Skin of body (tissue), 2 donors: ENCODE measurements around the gene FFAR1. TPM values are rescaled to one million over a fixed set of nuclear protein-coding genes. Genes with fewer than 3 reads are reported as not detected.
"Not testable (repeated sequence)": the region's sequence is repeated elsewhere in the genome, so short reads cannot be mapped to it uniquely, and the experiment has no call there.

ENCODE experiments used
- DNase-seq: peaks from one replicate; lab custom pipeline; 2025; lab: John Stamatoyannopoulos, UW
- total RNA-seq: library from RNA; depleted of rRNA; stranded (reverse); fragments of >200 nt; gene quantifications from one replicate; pipeline ENCODE4 v1.2.3, GENCODE V29; 2014

Gene FFAR1
- total RNA-seq, 1 donor from 2014 or later: not detected

- not testable (repeated sequence) for DNase-seq
These were observed 11.7 kb downstream of the FFAR1 start for GRCh38 chr19:35359395-35359794.

DNA sequence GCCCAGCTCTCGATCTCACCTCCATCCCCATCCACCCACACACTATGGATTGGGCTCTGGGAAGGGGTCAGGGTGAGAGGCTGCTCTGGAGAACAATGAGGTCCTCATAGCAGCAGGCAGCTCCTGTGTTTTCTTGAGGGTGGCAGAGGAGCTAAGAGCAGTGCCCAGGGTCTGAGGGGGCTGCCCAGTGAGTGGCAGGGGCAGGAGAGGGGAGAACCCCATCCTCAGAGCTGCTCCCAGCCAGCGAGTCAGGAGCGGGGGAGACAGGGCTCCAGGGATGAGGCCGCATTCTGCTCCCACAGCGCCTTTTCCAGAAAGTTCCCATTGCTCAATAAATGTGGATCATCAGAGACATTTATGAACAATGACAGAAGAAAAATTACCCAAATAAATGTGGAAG is 12.4 kb downstream of the FFAR1 start:
- not testable (repeated sequence) for DNase-seq

DNA sequence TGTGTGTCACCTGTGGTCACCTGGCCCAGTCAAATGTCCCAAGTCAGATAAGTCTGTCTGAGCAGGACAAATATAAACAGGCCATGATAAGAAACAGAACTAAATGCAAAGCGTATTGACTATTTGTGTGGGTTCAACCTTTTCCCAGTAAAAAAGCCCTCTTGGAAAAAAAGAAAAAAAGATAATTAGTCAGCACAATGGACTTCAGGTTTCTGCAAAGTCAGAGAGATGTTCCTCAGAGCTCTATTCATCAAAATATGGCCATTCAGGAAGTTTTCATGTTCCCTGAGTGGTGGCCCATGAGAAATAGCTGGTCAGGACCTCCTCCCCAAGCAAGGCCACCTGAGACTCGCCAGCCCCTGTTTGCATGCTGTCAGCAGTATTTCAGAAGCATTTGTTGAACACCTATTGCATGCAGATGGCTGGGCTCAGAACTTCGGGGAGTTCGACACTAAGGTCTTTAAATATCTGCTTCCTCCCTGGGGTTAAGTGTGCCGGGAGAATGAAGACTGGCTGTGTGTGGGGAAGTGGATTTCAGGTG is 13.2 kb downstream of the FFAR1 start:
- no peak for DNase-seq

GRCh38 chr19:35362261-35363000 is 14.7 kb downstream of the FFAR1 start:
- DNase-seq: no peak

DNA sequence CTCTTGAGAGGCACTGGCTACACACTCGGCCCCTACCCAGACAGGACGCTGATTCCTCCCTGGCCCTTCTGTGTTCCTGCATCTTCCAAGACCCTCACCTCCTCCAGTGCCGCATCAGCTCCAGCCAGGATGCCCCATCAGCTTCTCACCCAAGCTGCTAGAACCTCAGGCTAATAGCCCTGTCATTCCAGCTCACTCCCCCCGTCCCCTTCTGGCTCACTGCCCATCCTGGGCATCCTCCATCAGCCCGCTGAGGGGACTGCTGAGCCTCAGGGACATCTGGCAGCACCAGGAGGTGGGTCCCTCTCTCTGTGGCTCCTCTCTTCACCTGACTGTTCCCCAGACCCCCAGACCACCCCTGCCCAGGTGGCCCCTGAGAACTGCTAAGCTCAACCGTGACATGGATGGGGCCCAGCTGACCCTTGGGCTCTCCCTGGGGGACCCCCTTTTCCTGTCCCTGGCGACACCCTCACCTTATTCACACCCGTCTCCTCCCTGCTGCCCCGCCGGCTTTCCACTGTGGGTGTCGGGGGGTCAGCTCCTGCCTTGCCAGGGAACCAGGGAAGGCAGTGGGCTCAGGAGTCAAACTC is 15.4 kb downstream of the FFAR1 start:
- no peak for DNase-seq

GRCh38 chr19:35363711-35364425 is 16.2 kb downstream of the FFAR1 start:
- no peak for DNase-seq

- DNase-seq: no peak
These were observed 17.6 kb downstream of the FFAR1 start for GRCh38 chr19:35365303-35365702.

- no peak for DNase-seq
These were observed 20.7 kb downstream of the FFAR1 start for GRCh38 chr19:35368378-35368777.

GRCh38 chr19:35369522-35369921 is 21.8 kb downstream of the FFAR1 start:
- DNase-seq: no peak

DNA sequence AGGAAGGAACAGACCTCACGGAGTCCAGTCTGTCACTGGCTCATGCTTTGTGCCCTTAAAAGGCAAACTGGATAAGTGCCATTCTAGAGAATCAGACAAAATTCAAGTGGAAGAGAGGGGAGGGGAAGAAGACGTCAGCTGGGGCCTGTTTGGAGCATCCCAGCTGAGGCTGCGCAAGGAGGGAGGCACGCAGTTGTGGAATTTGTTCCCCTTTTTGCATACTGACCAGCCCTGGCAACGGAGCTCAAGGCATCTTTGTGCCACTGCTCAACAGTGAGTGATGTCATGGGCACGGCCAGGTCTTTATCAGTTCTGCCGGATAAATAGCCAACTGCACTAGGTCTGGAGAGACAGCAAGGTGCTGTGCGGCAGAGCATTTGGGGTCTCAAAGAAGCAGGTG is 23.0 kb downstream of the FFAR1 start, which contains the start of gene GPR42:
Gene GPR42, plus strand, starts transcription at position 347 of the 400 bp plus-strand sequence. CDS start 292 bp downstream, outside the sequence.
- DNase-seq: no peak

GRCh38 chr19:35373492-35373891 is 25.8 kb downstream of the FFAR1 start:
- DNase-seq: no peak

- DNase-seq: not testable (repeated sequence)
These were observed 26.3 kb downstream of the FFAR1 start for GRCh38 chr19:35374031-35374430.

- no peak for DNase-seq
These were observed 28.0 kb downstream of the FFAR1 start for GRCh38 chr19:35375505-35376307.

GRCh38 chr19:35377656-35378055 is 30.0 kb downstream of the FFAR1 start:
- DNase-seq: no peak

- no peak for DNase-seq
These were observed 30.7 kb downstream of the FFAR1 start for GRCh38 chr19:35378356-35378755.

GRCh38 chr19:35379545-35379944 is 31.8 kb downstream of the FFAR1 start:
- not testable (repeated sequence) for DNase-seq

GRCh38 chr19:35379992-35380391 is 32.3 kb downstream of the FFAR1 start:
- no peak for DNase-seq

DNA sequence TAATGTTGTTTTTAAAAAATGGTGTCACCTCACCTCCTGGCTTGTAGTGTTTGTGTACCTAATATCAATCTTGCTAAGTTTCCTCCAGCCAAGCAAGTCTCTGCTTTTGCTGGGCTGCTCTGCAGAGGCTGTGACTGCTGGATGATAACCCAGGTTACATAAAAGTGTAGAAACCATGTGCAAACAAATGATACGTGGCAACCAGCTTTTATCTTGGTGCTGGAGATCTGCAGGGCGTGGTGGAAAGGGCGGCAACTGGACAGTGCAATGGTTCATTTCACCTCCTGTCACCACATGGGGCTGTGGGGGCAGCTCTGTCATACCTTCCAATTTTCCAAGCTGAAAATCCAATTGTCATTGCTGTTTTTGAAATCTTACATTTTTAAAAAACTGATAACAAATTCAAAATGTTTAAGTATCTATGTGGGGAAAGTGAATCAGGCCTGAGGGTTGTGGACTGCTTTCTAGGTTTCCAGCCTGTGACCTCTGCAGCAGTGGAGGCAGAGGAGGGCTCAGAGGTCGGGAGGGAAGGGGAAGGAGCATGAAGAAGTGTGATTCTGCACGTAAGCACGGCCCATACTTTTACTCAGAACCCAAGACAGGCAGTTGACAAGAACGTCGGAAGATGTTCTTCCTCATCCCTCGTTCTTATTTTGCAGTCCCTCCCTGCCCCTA is 32.9 kb downstream of the FFAR1 start:
- DNase-seq: no peak

DNA sequence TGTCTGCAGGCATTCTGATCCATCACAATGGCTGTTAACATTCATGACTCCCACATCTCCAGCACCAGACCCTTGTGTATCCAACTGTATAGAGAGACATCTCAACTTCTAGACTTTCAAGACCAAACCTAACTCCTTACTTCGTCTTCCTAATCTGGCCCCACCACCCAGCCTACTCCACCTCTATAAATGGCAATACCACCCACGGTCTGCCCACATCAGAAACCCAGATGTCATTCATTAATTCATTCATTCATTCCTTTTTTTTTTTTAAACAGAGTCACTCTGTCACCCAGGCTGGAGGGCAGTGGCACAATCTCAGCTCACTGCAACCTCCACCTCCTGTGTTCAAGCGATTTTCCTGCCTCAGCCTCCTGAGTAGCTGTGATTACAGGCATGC is 33.6 kb downstream of the FFAR1 start:
- DNase-seq: no peak

GRCh38 chr19:35381926-35382325 is 34.2 kb downstream of the FFAR1 start:
- DNase-seq: no peak

DNA sequence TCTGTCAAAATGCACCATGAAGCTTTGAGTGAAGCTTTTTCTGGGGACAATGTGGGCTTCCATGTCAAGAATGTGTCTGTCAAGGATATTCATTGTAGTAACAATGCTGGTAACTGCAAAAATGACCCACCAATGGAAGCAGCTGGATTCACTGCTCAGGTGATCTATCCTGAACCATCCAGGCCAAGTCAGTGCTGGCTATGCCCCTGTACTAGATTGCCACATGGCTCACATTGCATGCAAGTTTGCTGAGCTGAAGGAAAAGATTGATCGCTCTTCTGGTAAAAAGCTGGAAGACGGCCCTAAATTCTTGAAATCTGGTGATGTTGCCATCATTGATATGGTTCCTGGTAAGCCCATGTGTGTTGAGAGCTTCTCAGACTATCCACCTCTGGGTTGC is 35.8 kb downstream of the FFAR1 start:
- DNase-seq: no peak
